HepG2 (cell line): ENCODE data around the gene MYOM1. TPM values are rescaled to one million over a fixed set of nuclear protein-coding genes. Genes with fewer than 3 reads are reported as not detected.

Experiments used
- CBX5 ChIP-seq: sonication (generic); formaldehyde crosslinking; IDR thresholded peaks from 2 replicates; pipeline ENCODE4 v1.4.0; 2020; ENCODE audit warnings: missing genetic modification reagents, borderline replicate concordance
- JUN ChIP-seq: sonication (generic); formaldehyde crosslinking; IDR thresholded peaks from 2 replicates; pipeline ENCODE4 v1.4.0; 2020; ENCODE audit warnings: mild to moderate bottlenecking, missing genetic modification reagents
- KLF16 ChIP-seq, 2 experiments: sonication (generic) in 1 of 2; formaldehyde crosslinking in 1 of 2; IDR thresholded peaks; 2 replicates each; pipeline versions ENCODE4 v1.6.1 to v1.8.0; 2016 to 2023; ENCODE audit warnings: missing genetic modification reagents in 2 of 2, missing compliant biosample characterization in 1 of 2
- NCOR1 ChIP-seq: fragments of 200-600 bp; sonication (generic); IDR thresholded peaks from 2 replicates; pipeline ENCODE4 v1.7.0; 2017; ENCODE audit warnings: antibody characterized with exemption, low read length, borderline replicate concordance
- NFIC ChIP-seq: IDR thresholded peaks from 2 replicates; pipeline ENCODE4 v1.6.1; 2012; ENCODE audit warnings: mild to moderate bottlenecking, low read length, inconsistent platforms
- TBP ChIP-seq: sonication (generic); formaldehyde crosslinking; IDR thresholded peaks from 2 replicates; pipeline ENCODE4 v1.5.0; 2020; ENCODE audit warnings: missing genetic modification reagents
- ZFAT ChIP-seq: sonication (generic); formaldehyde crosslinking; conservative IDR thresholded peaks from 2 replicates; pipeline ENCODE4 v1.8.1; 2023; ENCODE audit warnings: missing genetic modification reagents, inconsistent platforms
- ZNF331 ChIP-seq: sonication (generic); formaldehyde crosslinking; IDR thresholded peaks from 2 replicates; pipeline ENCODE4 v1.4.0; 2020; ENCODE audit warnings: missing genetic modification reagents
- ZNF441 ChIP-seq: sonication (generic); formaldehyde crosslinking; IDR thresholded peaks from 2 replicates; pipeline ENCODE4 v1.7.0; 2021; ENCODE audit warnings: missing genetic modification reagents, borderline replicate concordance
- ZNF557 ChIP-seq: sonication (generic); formaldehyde crosslinking; IDR thresholded peaks from 2 replicates; pipeline ENCODE4 v1.4.0; 2020; ENCODE audit warnings: missing genetic modification reagents
- ZNF670 ChIP-seq: sonication (generic); formaldehyde crosslinking; IDR thresholded peaks from 2 replicates; pipeline ENCODE4 v1.8.0; 2022; ENCODE audit warnings: mild to moderate bottlenecking, missing genetic modification reagents, borderline replicate concordance
- ZNF83 ChIP-seq: sonication (generic); formaldehyde crosslinking; IDR thresholded peaks from 2 replicates; pipeline ENCODE4 v1.4.0; 2020; ENCODE audit warnings: missing genetic modification reagents, mild to moderate bottlenecking, borderline replicate concordance
- polyA plus RNA-seq, 8 experiments: library from polyadenylated mRNA; depleted of rRNA in 3 of 8; stranded (reverse) in 7 of 8; unstranded in 1 of 8; fragments of >200 nt; fragmentation: Illumina TruSeq in 4 of 8; extraction: Trizol in 4 of 8; gene quantifications; 2 replicates each; pipeline versions ENCODE4 v1.2.1 to v1.2.3, GENCODE V29; 2011 to 2016; ENCODE audit warnings: low read depth in 4 of 8, missing spikeins in 1 of 8, mixed read lengths in 1 of 8; ENCODE audit not compliant: insufficient read depth in 1 of 8
- total RNA-seq, 5 experiments: library from RNA; depleted of rRNA; stranded (reverse); fragments of >200 nt; fragmentation: Illumina TruSeq; extraction: Trizol; gene quantifications; 2 replicates each; pipeline ENCODE4 v1.2.3, GENCODE V29; 2016; ENCODE audit warnings: low read depth in 1 of 5
- TF ChIP-seq, protein P1 (sequence below): sonication (generic); formaldehyde crosslinking; IDR thresholded peaks from 2 replicates; pipeline ENCODE4 v1.8.1; 2023; ENCODE audit warnings: missing genetic modification reagents, inconsistent platforms, borderline replicate concordance
- TF ChIP-seq, protein P2 (sequence below): sonication (generic); formaldehyde crosslinking; IDR thresholded peaks from 2 replicates; pipeline ENCODE4 v1.4.0; 2020; ENCODE audit warnings: missing genetic modification reagents, borderline replicate concordance
- TF ChIP-seq, protein P3 (sequence below): sonication (generic); formaldehyde crosslinking; IDR thresholded peaks from 2 replicates; pipeline ENCODE4 v1.9.0; 2021; ENCODE audit warnings: missing genetic modification reagents, borderline replicate concordance

MYOM1 gene
- total and polyA plus RNA-seq, 2 of the 13 experiments (the other 11 are each of a cell fraction or from before 2014, with no cell fraction given), result 0.46 to 0.98 TPM

DNA sequence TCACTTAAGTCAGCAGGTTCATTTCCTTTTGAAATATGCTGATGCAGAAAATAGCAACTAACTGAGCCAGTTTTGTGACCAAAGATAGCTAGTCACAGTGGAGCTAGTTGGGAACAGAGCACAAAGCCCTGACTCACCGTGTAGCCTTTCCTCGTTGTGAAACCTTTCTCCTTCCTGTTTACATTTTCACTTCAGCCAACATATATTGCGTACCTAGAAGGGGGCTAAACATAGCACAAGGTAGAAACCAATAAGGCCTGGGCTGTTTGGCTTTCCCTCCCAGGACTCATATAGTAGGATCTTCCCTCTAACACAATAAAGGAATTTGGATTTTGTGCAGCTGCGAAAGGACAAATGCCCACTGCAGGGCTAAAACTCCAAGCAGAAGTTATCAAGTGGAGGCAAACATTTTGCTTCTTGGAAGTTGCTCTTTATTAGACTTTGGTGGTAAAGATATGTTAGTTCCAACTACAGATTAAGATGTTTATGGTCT lies 182.3 kb downstream of the MYOM1 start (continued):
- TF ChIP-seq, protein P1, sequence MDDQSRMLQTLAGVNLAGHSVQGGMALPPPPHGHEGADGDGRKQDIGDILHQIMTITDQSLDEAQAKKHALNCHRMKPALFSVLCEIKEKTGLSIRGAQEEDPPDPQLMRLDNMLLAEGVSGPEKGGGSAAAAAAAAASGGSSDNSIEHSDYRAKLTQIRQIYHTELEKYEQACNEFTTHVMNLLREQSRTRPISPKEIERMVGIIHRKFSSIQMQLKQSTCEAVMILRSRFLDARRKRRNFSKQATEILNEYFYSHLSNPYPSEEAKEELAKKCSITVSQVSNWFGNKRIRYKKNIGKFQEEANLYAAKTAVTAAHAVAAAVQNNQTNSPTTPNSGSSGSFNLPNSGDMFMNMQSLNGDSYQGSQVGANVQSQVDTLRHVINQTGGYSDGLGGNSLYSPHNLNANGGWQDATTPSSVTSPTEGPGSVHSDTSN (CRISPR knock-in tag), result no peak
- TF ChIP-seq ZNF83 (CRISPR knock-in tag) (no peak), ZNF557 (0 out of 2 replicates have a peak, but pooled peaks have one; percentile 63), KLF16 (CRISPR knock-in tag; IDR thresholded peaks at IDR 0.05) (peak in 1 of 2 experiments; percentile 95; a peak in 2 of 4 replicates), ZNF441 (CRISPR knock-in tag) (no peak), TBP (CRISPR knock-in tag) (no peak), CBX5 (CRISPR knock-in tag) (peak; percentile 87; the same call in 1 of the 2 replicates), NFIC (peak; percentile 92), NCOR1 (peak; percentile 59; the same call in 1 of the 2 replicates), ZFAT (no peak), ZNF670 (peak; percentile 93), JUN (CRISPR knock-in tag) (peak; percentile 88), ZNF331 (CRISPR knock-in tag) (peak; percentile 98)
- TF ChIP-seq, protein P2, sequence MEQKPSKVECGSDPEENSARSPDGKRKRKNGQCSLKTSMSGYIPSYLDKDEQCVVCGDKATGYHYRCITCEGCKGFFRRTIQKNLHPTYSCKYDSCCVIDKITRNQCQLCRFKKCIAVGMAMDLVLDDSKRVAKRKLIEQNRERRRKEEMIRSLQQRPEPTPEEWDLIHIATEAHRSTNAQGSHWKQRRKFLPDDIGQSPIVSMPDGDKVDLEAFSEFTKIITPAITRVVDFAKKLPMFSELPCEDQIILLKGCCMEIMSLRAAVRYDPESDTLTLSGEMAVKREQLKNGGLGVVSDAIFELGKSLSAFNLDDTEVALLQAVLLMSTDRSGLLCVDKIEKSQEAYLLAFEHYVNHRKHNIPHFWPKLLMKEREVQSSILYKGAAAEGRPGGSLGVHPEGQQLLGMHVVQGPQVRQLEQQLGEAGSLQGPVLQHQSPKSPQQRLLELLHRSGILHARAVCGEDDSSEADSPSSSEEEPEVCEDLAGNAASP (CRISPR knock-in tag), result peak; percentile 81; the same call in 1 of the 2 replicates
- TF ChIP-seq, protein P3, sequence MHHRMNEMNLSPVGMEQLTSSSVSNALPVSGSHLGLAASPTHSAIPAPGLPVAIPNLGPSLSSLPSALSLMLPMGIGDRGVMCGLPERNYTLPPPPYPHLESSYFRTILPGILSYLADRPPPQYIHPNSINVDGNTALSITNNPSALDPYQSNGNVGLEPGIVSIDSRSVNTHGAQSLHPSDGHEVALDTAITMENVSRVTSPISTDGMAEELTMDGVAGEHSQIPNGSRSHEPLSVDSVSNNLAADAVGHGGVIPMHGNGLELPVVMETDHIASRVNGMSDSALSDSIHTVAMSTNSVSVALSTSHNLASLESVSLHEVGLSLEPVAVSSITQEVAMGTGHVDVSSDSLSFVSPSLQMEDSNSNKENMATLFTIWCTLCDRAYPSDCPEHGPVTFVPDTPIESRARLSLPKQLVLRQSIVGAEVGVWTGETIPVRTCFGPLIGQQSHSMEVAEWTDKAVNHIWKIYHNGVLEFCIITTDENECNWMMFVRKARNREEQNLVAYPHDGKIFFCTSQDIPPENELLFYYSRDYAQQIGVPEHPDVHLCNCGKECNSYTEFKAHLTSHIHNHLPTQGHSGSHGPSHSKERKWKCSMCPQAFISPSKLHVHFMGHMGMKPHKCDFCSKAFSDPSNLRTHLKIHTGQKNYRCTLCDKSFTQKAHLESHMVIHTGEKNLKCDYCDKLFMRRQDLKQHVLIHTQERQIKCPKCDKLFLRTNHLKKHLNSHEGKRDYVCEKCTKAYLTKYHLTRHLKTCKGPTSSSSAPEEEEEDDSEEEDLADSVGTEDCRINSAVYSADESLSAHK, result no peak
